Measurements from ENCODE around the gene SRPK2.

SRPK2 gene

GRCh38 chr7:105136221-105136620 is 252.5 kb downstream of the SRPK2 start:
- no peak for TF ChIP-seq CTCF (IDR thresholded peaks at IDR 0.05; ENCODE audit: borderline replicate concordance, control extremely low read depth, extremely low read depth, insufficient read depth, missing control alignments)
- in situ Hi-C loops (cut with MboI; ENCODE audit: low sequenced_read_pairs, unreplicated experiment): no loop called here
- DNase-seq (ENCODE audit: low spot score): no peak

GRCh38 chr7:105133986-105134655 is 254.6 kb downstream of the SRPK2 start:
- in situ Hi-C loops (cut with MboI; ENCODE audit: low sequenced_read_pairs, unreplicated experiment): no loop called here
- TF ChIP-seq CTCF (IDR thresholded peaks at IDR 0.05; ENCODE audit: borderline replicate concordance, control extremely low read depth, extremely low read depth, insufficient read depth, missing control alignments): no peak

GRCh38 chr7:105133358-105133757 is 255.4 kb downstream of the SRPK2 start:
- in situ Hi-C loops (cut with MboI; ENCODE audit: low sequenced_read_pairs, unreplicated experiment): no loop called here
- TF ChIP-seq CTCF (IDR thresholded peaks at IDR 0.05; ENCODE audit: borderline replicate concordance, control extremely low read depth, extremely low read depth, insufficient read depth, missing control alignments): no peak
- DNase-seq (ENCODE audit: low spot score): no peak

More at GRCh38 chr7:105133986-105134655, 254.6 kb downstream of the SRPK2 start:
- DNase-seq (ENCODE audit: low spot score): no peak

GRCh38 chr7:105132835-105133234 is 255.9 kb downstream of the SRPK2 start:
- in situ Hi-C loops (cut with MboI; ENCODE audit: low sequenced_read_pairs, unreplicated experiment): no loop called here
- no peak for TF ChIP-seq CTCF (IDR thresholded peaks at IDR 0.05; ENCODE audit: borderline replicate concordance, control extremely low read depth, extremely low read depth, insufficient read depth, missing control alignments)
- DNase-seq (ENCODE audit: low spot score): no peak

- in situ Hi-C loops (cut with MboI; ENCODE audit: low sequenced_read_pairs, unreplicated experiment): no loop called here
- no peak for DNase-seq (ENCODE audit: low spot score)
- no peak for TF ChIP-seq CTCF (IDR thresholded peaks at IDR 0.05; ENCODE audit: borderline replicate concordance, control extremely low read depth, extremely low read depth, insufficient read depth, missing control alignments)
These were observed 256.4 kb downstream of the SRPK2 start for GRCh38 chr7:105132335-105132734.

GRCh38 chr7:105131890-105132289 is 256.8 kb downstream of the SRPK2 start:
- no peak for DNase-seq (ENCODE audit: low spot score)
- in situ Hi-C loops (cut with MboI; ENCODE audit: low sequenced_read_pairs, unreplicated experiment): no loop called here

More at GRCh38 chr7:105131890-105132289, 256.8 kb downstream of the SRPK2 start:
- no peak for TF ChIP-seq CTCF (IDR thresholded peaks at IDR 0.05; ENCODE audit: borderline replicate concordance, control extremely low read depth, extremely low read depth, insufficient read depth, missing control alignments)
